Measurements from ENCODE around the gene GRWD1.

DNA sequence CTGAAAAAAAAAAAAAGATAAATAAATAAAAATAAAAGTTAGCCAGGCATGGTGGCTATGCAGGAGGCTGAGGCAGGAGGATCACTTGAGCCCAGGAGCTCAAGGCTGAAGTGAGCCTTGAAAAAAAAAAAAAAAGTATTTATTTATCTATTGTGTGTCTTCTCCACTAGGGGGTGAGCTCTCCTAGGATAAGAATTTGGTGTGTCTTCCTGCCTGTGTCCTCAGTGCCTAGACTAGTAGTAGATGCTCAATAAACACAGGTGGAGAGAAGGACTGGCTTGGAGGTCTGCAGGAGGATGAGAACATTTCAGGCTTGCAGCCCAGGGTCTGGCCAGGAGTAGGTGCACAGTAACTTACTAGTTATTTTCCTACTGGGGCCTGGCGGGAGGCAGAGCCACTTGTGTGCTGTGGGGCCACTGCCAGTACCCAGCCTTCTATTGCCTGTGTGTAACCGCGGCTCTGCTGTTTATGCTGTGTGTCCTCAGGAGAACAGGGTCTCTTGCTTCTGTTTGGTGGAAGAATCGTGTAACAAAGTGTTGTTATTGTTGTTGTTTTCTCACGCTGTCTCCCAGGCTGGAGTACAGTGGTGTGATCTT is 60.5 kb downstream of the GRWD1 start:
- TF ChIP-seq, protein P1, sequence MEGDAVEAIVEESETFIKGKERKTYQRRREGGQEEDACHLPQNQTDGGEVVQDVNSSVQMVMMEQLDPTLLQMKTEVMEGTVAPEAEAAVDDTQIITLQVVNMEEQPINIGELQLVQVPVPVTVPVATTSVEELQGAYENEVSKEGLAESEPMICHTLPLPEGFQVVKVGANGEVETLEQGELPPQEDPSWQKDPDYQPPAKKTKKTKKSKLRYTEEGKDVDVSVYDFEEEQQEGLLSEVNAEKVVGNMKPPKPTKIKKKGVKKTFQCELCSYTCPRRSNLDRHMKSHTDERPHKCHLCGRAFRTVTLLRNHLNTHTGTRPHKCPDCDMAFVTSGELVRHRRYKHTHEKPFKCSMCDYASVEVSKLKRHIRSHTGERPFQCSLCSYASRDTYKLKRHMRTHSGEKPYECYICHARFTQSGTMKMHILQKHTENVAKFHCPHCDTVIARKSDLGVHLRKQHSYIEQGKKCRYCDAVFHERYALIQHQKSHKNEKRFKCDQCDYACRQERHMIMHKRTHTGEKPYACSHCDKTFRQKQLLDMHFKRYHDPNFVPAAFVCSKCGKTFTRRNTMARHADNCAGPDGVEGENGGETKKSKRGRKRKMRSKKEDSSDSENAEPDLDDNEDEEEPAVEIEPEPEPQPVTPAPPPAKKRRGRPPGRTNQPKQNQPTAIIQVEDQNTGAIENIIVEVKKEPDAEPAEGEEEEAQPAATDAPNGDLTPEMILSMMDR (IDR thresholded peaks at IDR 0.05; ENCODE audit: insufficient read depth, low read depth, low read length): peak; percentile 45
- no peak for TF ChIP-seq EZH2 (IDR thresholded peaks at IDR 0.05; ENCODE audit: insufficient read depth, low read length)

All from astrocyte (in vitro differentiated cells and primary cell).